T-helper 2 cell treated with Interferon-gamma antibody and Interleukin-4, amounts not matched to agents 100 ng/mL and 5 ng/mL, for 36 hours (primary cell): ENCODE measurements around the gene CALR. TPM values are rescaled to one million over a fixed set of nuclear protein-coding genes. Genes with fewer than 3 reads are reported as not detected.
"Not testable (repeated sequence)": the region's sequence is repeated elsewhere in the genome, so short reads cannot be mapped to it uniquely, and the experiment has no call there.

Source experiments
- intact Hi-C: fragments of 100-400 bp; cut with micrococcal nuclease; formaldehyde crosslinking; loops from one replicate; pipeline ENCODE4 v1.15.1; 2023
- total RNA-seq: library from RNA; stranded (reverse); gene quantifications from 2 replicates; pipeline ENCODE4 v1.2.3, GENCODE V29; 2022

CALR gene
- 1,104 and 1,112 TPM in 2 replicates for total RNA-seq

DNA sequence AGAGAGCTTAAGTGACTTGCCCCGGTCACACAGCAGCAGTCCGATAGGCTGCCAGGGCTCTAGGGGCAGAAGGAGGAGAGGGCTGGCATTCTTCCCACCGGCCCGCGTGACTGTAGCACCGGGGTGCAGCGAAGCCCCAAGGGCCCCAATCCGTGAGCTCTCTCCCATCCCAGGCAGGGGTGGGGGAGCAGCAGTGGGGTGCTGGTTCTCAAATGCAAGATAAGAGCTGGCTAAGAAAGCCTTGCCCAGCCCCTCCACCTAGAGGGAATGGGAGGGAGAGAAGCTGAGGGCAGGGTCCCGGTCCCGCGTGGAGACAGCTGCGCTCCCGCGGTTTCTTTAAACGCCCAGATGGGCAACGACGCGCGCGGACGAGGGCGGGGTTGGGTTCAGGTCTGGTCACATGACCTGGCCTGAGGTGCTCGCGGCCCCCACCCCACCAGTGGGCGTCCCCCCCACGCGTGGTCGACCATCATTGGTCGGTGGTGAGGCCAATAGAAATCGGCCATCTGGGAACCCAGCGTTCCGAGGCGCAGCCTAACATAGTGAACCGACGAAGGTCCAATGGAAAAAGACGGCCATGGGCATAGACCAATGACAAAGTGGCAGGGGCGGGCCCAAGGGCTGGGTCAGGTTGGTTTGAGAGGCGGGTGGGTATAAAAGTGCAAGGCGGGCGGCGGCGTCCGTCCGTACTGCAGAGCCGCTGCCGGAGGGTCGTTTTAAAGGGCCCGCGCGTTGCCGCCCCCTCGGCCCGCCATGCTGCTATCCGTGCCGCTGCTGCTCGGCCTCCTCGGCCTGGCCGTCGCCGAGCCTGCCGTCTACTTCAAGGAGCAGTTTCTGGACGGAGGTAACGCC lies at the start of gene CALR:
Gene CALR, plus strand, starts transcription at position 683 of the 852 bp plus-strand sequence. Its CDS starts 71 bp downstream, at position 754.
- intact Hi-C loops = loop anchor here (1.0 to 10.0 kb wide), 3 partner anchors 47 to 214 kb away; partner anchors contain the start of genes GCDH, IER2 and STX10

DNA sequence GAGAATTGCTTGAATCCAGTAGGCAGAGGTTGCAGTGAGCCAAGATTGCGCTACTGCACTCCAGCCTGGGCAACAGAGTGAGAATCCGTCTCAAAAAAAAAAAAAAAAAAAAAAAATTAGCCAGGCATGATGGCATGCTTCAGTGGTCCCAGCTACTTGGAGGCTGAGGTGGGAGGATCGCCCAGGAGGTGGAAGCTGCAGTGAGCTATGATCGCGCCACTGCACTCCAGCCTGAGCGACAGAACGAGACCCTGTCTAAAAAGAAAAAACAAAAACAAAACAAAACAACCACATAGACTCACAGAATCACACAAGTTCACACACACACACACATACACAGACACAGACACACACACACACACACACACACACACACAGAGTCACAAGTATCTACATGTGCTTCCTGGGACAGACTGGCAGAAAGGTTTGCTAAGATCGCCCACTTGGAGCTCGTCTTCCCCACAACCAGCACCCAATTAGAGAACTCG lies 48.1 kb upstream of the CALR start:
- intact Hi-C loops = not testable (repeated sequence)

DNA sequence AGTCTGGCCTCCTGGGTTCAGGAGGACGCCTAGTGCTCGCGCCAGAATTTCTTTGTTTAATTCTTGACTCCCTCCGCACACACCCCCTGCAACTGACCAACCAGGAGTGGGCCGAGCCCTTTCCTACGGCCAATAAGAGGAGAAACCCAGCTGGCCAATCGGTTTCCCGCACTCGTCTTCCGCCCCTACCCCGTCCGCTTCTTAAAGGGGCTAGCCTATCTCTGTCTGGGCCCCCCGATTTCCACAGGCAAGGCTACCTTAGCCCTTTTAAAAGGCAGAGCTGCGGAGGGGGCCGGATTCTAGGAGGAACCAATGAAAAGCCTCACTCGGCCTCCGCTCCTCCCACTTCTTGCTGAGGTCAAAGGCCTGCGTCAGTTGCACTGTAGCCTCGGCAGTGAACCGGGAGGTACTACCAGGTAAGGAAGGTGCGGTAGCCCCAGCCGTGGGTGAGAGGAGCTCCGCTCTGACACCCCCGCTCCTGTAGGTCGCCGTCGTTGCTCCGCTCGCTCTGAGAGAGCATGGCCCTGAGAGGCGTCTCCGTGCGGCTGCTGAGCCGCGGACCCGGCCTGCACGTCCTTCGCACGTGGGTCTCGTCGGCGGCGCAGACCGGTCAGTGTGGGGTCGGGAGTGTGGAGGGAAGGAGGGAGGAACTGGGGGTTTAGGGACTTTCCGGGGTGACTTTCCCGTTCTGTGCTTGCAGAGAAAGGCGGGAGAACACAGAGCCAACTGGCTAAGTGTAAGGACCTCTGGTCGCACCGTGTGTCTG lies 47.4 kb upstream of the CALR start, which contains the start of gene GCDH:
Gene GCDH, plus strand, starts transcription at position 374 of the 766 bp plus-strand sequence. Its CDS starts 145 bp downstream, at position 519.
- intact Hi-C loops = loop anchor here (1.0 kb wide), 2 partner anchors 28 to 47 kb away; partner anchors contain the start of genes CALR and SYCE2

DNA sequence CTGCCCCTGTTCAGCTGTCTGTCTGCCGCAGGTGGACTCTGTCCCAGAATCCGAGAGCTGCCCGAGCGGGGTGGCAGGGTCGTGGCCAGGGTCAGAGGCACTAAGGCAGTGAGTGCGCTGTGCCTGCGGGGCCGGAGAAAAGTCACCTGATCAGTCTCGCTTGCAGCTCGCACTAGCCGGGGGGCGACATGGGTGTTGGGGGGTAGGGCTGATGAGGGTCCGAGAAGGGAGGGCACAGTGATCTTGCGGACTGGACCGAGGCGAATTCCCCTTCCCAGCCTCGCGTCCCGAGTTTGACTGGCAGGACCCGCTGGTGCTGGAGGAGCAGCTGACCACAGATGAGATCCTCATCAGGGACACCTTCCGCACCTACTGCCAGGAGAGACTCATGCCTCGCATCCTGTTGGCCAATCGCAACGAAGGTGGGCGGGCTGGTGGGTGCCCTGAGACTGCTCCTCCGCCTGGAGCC lies 46.8 kb upstream of the CALR start:
- intact Hi-C loops = loop anchor here (1.0 kb wide), 2 partner anchors 28 to 47 kb away; partner anchors contain the start of genes CALR and SYCE2

DNA sequence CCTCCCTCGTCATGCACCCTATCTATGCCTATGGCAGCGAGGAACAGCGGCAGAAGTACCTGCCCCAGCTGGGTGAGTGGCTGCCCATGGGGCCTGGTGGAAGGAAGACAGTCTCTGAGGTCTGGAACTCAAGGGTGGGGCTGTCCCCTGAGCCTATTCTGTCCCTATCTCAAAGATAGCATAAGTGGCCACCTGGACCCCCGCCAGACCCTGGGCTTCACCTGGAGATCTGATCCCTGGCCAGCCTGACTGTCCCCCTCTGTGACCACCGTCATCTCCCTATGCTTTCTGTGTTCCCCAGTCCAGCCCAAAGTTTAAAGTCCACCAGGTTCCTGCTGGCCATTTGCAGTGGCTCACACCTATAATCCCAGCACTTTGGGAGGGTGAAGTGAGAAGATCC lies 44.8 kb upstream of the CALR start:
- intact Hi-C loops = no loop called here

DNA sequence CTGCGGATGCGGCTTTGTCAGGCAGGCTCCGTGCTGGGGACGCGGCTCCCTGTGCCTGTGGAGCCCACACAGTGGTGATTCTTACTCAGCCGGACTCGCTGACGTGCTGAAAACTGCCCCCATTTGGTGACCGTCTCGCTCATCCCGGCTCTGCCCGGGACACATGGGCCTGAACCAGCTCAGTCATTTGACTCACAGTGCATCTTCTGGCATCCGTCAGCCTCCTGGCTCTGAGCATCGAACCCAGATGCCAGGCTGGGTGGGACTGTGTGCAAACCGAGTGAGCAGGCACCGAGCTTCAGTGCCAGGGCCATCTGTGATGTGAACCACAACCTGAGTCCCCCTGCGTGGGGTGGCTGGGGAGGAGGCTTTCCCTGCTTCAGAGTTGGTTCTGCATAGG lies 41.9 kb upstream of the CALR start:
- intact Hi-C loops = no loop called here

DNA sequence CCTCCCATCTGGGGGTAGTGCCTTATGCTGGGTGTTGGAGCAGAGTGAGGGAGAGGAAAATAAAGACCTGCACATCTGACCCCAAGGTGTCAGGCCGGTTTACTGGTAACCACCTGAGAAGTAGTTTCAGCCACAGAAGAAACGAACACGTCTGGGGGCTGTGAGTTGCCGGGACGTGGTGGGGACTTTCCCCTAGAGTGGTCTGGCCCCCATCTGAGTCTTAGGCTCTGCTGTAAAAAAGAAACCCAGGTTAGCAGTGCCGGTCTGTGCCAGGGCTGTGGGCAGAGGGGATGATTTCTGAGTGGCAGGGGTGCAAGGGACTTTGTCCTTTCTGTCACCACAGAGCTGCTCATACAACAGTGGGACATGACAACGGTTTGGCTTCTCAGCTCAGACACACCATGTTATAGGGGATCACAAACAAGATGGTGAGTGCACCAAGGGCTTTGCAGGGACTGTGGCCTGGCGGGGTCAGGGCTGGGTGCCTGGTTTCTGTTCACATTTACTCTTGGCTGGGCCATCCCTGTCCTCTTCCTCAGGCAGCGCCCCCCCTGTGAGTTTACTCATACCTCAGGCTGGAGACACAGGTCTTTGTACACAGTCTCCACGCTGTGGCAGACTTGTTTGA lies 38.4 kb upstream of the CALR start:
- intact Hi-C loops = no loop called here

DNA sequence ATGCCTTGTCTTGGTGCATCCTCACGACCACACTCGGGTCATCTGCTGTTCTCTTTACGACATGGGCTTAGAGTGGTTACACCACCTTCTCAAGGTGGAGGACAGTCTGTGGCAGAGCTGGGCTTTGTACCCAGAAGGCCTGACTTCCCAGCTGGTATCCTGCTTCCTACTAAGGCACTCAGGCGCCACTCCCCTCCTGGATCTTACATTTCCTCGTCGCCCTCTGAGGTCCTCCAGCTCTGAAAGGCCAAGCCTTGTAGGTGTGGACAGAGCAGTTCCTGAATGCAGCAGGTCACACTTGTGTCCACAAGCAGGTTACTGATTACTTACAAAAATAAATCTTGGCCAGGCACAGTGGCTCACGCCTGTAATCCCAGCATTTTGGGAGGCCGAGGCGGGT lies 31.2 kb upstream of the CALR start:
- intact Hi-C loops = no loop called here

DNA sequence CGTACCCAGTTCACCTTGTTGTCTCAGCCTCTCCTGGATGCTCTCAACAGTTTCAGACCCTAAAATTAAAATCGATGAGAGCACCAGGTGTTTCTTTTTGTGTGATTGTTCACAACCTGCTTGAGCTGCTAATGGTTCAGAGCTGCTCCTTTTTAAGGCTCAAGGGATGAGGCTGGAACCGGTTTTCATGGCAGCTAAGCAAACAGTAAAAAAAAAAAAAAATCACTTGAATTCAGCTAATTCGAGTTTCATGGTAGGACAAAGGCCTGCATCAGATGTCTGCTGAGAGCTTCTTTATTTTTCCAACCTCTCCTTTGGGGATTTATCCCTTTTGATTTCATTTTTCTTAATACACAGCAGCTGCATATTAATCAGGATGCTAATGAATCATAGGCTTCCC lies 25.8 kb upstream of the CALR start:
- intact Hi-C loops = no loop called here

DNA sequence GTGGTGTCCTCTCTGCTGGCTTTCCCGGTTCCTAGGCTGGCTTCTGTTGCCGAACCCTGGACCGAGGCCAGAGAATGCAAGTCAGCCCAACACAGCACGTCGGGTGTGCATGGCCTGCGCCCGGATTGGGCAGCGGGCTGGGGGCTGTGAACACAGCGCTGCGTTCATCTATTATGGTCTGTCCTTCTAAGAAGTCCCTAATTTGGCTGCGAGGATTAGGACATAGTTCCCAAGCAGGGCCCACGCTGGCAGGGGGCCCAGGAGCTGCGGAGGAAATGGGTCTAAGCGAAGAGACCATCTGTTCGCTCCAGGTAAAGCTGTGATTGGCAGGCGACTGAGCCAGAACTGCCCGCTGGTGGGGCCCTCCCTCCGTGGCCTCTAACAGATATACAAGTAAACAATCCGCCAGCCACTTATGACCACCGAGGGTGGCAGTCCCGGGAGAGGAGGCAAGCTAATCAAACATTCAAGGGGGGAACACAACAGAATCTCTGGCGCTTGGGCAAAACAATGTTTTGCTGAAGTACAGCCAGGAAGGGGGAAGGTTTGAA lies 25.3 kb upstream of the CALR start:
- intact Hi-C loops = no loop called here

DNA sequence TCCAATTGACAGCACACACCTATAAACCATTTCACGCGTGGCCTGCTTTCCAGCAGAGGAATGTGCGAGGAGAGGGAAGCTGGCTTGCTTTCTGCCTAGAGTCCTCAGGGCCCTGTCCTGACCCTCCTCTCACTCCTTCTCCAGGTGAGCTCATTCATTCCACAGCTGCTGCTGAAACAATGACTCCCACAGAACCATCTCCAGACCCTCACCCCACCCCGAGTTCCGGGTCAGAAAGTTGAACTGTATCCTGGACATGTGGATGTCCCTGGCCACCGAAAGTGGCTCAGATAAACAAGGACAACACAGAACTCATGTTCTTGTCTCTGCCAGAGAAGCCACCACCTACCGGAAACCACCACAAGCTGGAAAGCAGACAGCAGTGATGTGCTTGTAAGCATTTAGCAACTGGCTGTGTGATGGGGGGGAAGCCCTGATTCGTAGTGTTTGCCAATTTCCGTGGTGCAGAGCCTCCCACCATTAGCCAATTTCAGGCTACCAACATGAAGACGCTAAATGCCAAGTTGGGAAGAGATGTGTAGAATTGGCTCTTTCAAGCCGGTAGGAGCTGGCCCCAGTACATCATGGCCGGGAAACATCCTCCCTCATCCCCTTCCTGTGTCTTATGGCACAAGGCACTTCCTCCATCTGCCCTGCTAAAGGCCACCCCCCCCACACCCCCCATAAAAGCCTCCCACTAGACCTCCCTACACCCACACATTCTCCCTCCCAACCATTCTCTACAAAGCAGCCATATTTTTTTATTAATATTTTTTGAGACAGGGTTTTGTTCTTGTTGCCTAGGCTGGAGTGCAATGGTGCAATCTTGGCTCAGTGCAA lies 24.3 kb upstream of the CALR start:
- intact Hi-C loops = no loop called here

DNA sequence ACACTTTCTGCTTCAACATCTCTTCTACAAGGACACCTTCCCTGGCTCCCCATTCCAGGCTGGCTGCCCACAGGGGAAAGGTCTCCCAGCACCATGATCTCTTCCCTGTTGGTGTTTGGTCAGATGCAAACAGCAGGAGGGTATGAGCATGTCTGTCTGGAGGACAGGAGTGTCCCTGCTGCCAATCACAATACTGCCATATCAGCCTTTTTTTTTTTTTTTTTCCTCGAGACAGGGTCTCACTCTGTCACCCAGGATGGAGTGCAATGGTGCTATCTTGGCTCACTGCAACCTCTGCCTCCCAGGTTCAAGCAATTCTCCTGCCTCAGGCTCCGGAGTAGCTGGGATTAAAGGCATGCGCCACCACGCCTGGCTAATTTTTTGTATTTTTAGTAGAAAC lies 22.5 kb upstream of the CALR start:
- intact Hi-C loops = loop anchor here (5.0 kb wide), 1 partner anchor 34 kb away; the partner anchor contains the start of gene DNASE2

DNA sequence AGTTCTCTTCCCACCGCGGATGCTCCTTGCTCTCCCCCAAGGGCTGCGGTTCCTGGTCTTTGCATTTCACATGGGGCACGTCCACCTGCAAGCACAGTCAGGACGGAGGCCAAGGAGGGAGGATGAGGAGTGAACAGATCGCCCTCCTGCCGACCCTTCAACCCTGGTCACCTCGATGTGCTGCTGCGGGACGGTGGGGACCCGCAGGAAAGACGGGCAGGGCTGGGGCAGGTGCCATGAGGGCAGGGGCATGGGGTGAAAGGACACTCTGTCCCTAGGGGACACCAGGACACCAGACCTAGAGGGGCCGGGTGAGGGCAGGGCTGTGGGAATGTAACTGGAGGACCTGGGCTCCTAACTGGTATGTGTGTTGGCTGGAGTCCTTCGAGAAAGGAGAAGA lies 20.2 kb upstream of the CALR start:
- intact Hi-C loops = loop anchor here (2.0 to 5.0 kb wide), 2 partner anchors 15 to 36 kb away; partner anchors contain the start of genes DNASE2 and FARSA

DNA sequence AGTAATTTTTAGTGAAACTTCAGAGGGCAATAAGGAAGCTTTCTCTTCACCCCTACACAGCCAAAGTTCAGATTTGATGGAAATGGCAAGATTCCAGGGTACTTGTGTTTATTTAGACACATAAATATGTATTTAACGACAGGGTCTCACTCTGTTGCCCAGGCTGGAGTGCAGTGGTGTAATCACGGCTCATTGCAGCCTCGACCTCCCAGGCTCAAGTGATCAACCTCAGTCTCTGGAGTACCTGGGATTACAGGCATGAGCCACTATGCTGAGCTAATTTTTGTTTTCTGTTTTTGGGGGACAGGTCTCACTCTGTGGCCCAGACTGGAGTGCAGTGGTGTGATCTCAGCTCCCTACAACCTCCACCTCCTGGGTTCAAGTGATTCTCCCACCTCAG lies 17.4 kb upstream of the CALR start:
- intact Hi-C loops = no loop called here

DNA sequence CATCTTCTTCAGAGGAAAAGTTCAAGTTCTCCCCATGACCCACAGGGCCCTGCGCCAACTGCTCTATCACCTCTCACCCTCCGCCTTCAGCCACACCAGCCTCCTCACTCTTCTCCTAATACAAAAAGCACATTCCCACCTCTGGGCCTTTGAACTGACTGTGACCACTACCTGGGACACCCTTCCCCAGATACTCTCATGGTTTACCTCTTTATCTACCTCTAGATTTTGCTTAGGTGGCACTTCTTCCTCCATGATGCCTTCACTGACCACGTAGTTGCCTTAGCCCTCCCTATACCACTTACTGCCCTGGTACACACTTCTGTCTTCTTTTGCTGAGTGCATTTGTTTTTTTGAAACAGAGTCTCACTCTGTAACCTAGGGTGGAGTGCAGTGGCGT lies 15.4 kb upstream of the CALR start:
- intact Hi-C loops = no loop called here

DNA sequence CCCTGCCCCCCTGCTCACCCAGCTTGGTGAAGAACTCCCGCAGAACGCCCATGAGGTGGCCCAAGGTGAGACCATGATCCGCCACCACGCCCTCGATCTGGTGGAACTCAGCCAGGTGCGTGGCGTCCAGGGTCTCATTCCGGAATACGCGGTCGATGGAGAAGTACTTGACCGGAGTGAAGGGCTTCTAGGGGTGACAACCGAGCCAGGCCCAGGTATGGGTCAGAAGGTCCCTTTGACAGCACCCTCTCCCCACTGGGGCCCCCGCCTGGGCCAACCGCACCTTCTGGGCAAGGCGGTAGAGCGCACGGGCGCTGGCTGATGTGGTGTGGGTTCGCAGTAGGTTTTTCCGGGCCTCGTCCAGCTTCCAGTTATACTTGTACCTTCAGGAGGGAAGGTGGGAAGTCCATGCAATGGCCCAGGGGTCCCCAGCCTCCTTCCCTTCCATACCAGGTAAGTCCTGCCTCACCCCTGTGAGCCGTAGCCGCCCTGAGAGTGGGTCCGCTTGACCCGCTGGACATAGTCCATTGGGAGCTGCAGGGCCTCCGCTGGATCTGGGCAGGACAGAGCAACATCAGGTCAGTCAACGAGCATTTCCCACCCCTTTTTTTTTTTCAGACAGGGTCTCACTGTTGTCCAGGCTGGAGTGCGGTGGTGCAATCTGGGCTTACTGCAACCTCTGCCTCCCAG lies 13.6 kb upstream of the CALR start:
- intact Hi-C loops = no loop called here

DNA sequence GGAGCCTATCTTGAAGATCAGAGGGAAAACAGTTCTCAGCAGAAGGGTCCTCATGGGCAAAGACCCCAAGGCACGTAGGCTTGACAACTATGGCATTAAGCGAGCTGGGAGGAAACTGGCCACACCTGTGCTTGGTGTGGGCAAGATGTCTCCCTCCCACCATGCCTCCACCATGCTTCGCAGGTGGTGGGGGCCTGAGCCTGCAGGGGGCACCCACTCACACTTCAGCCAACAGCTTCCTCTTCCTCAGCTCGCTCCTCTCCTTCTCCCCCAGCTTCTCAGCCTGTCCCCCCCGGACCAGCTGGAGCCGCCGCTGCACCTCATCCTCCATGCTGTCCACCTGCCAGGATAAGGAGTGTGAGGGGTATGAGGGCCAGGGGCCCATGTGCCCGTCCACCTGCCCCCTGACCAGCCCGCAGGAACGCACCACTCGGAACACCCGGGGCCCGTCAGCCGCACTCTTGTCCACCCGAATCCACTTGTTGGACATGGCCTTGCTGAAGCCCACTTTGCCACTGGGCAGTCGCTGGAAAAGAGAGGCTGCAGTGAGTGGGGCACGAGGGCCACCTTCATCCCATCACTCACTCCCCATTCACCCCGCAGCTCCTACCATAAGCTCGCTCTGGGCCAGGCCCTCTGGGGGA lies 8.3 kb upstream of the CALR start:
- intact Hi-C loops = loop anchor here (10.0 kb wide), 1 partner anchor 165 kb away; no protein-coding TSS in a partner anchor

DNA sequence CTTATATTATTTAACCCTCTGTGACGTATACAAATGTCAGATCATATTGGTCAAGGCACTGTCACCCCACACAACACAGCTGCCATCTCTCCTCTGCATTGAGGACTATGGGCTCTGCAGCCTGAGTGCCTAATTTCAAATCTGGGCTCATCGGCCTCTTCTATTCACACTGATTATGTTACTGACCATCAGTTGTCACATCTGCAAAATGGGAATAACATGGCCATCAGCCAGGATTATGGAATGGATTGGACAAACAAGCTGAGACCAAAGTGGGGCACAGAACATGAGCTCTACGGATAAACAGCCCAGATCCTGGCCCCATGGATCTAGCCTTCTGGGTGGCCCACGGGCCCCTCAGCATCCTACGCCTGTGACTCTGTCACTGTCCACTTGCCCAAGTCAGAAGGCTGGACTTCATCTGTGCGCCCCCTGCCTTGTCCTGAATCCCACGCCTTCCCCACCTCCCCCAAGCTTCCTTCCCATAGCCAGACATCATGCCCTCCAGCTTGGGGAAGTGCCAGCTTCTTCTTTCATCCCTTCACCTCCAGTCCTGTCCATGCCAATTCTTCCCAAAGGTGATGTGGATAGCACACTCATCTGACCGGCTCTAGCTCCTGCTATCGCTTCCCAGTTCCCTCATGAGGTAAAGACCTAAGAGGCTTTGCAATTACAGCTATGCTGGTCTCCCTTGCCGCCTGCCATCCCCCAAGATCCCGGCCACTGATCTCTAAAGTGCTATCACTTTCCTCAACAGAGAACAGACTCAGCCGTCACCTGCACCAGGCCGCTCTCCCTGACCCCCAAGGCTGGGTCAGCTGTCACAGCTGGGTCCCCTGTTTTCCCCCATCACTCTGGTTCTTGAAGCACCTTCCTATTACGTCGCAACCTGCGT lies 5.8 kb upstream of the CALR start:
- intact Hi-C loops = loop anchor here (2.0 to 10.0 kb wide), 2 partner anchors 14 to 168 kb away; partner anchors contain the start of gene SYCE2
